Transverse colon (tissue), 4 donors: ENCODE results near the gene ABCA7.
"Not testable (repeated sequence)": the region's sequence is repeated elsewhere in the genome, so short reads cannot be mapped to it uniquely, and the experiment has no call there.

Source experiments
- CTCF ChIP-seq, 5 experiments: fragments of 200-600 bp in 3 of 5; fragments of 450-650 bp in 2 of 5; sonication (generic) in 3 of 5; IDR thresholded peaks; 1 replicate in 2 of 5; 2 replicates in 3 of 5; pipeline ENCODE4 v1.5.1; 2016 to 2017; ENCODE audit warnings: antibody characterized with exemption in 5 of 5, inconsistent platforms in 3 of 5, mild to moderate bottlenecking in 2 of 5, moderate library complexity in 1 of 5
- POLR2A ChIP-seq: fragments of 450-650 bp; IDR thresholded peaks from one replicate; pipeline ENCODE4 v1.6.1; 2016; ENCODE audit warnings: antibody characterized with exemption, mild to moderate bottlenecking, moderate library complexity
- POLR2AphosphoS5 ChIP-seq, 3 donors: sonication (generic); formaldehyde crosslinking; IDR thresholded peaks; one replicate each; pipeline ENCODE4 v1.6.1; 2016; ENCODE audit warnings: antibody characterized with exemption in 3 of 3

GRCh38 chr19:1023883-1024188 is 16.1 kb upstream of the ABCA7 start:
- TF ChIP-seq POLR2AphosphoS5 (IDR thresholded peaks at IDR 0.05); CTCF (IDR thresholded peaks at IDR 0.05); POLR2A: not testable (repeated sequence)
